ENCODE data around the gene TRAF5.

The TRAF5 gene

GRCh38 chr1:211371406-211372105 lies 44.9 kb downstream of the TRAF5 start:
- no peak for TF ChIP-seq CTCF (conservative IDR thresholded peaks at IDR 0.05; ENCODE audit: low read depth, low read length)
- no peak for DNase-seq (ENCODE audit: low read depth)
- no peak overlapping the region for H3K4me3 ChIP-seq (ENCODE audit: low read length)

- no peak for DNase-seq (ENCODE audit: low read depth)
- no peak overlapping the region for H3K4me3 ChIP-seq (ENCODE audit: low read length)
- TF ChIP-seq CTCF (conservative IDR thresholded peaks at IDR 0.05; ENCODE audit: low read depth, low read length), result no peak
Measured at GRCh38 chr1:211372463-211372862, 45.8 kb downstream of the TRAF5 start.

- TF ChIP-seq CTCF (conservative IDR thresholded peaks at IDR 0.05; ENCODE audit: low read depth, low read length), result no peak
- no peak for DNase-seq (ENCODE audit: low read depth)
- no peak overlapping the region for H3K4me3 ChIP-seq (ENCODE audit: low read length)
Measured at GRCh38 chr1:211375146-211375818, 48.6 kb downstream of the TRAF5 start.

- no peak overlapping the region for H3K4me3 ChIP-seq (ENCODE audit: low read length)
- TF ChIP-seq CTCF (conservative IDR thresholded peaks at IDR 0.05; ENCODE audit: low read depth, low read length), result no peak
- no peak for DNase-seq (ENCODE audit: low read depth)
Measured at GRCh38 chr1:211375949-211376348, 49.3 kb downstream of the TRAF5 start.

GRCh38 chr1:211376807-211377470 lies 50.3 kb downstream of the TRAF5 start:
- no peak for TF ChIP-seq CTCF (conservative IDR thresholded peaks at IDR 0.05; ENCODE audit: low read depth, low read length)
- no peak overlapping the region for H3K4me3 ChIP-seq (ENCODE audit: low read length)
- no peak for DNase-seq (ENCODE audit: low read depth)

GRCh38 chr1:211377539-211378450 lies 51.2 kb downstream of the TRAF5 start:
- DNase-seq (ENCODE audit: low read depth), result no peak
- no peak overlapping the region for H3K4me3 ChIP-seq (ENCODE audit: low read length)
- TF ChIP-seq CTCF (conservative IDR thresholded peaks at IDR 0.05; ENCODE audit: low read depth, low read length), result no peak
